Measurements from ENCODE around the gene ITGA6. TPM values are rescaled to one million over a fixed set of nuclear protein-coding genes. Genes with fewer than 3 reads are reported as not detected.
A peak's percentile ranks its signal among the peaks of the same experiment; 100 is the strongest.

Gene ITGA6
- total RNA-seq, 1 experiment from 2014 or later, result 22.2 TPM

GRCh38 chr2:172412984-172413492 is 14.3 kb upstream of the ITGA6 start:
- in situ Hi-C loops (cut with HindIII; ENCODE audit: low pct_unique_long_range_greater_than_20kb, low sequenced_read_pairs), result no loop called here
- DNase-seq (ENCODE audit: low read depth), result no peak

- in situ Hi-C loops (cut with HindIII; ENCODE audit: low pct_unique_long_range_greater_than_20kb, low sequenced_read_pairs), result no loop called here
- DNase-seq (ENCODE audit: low read depth), result no peak
These were observed 12.1 kb upstream of the ITGA6 start for GRCh38 chr2:172415157-172415864.

GRCh38 chr2:172415865-172416183 is 11.6 kb upstream of the ITGA6 start:
- in situ Hi-C loops (cut with HindIII; ENCODE audit: low pct_unique_long_range_greater_than_20kb, low sequenced_read_pairs), result no loop called here
- DNase-seq (ENCODE audit: low read depth), result no peak

DNA sequence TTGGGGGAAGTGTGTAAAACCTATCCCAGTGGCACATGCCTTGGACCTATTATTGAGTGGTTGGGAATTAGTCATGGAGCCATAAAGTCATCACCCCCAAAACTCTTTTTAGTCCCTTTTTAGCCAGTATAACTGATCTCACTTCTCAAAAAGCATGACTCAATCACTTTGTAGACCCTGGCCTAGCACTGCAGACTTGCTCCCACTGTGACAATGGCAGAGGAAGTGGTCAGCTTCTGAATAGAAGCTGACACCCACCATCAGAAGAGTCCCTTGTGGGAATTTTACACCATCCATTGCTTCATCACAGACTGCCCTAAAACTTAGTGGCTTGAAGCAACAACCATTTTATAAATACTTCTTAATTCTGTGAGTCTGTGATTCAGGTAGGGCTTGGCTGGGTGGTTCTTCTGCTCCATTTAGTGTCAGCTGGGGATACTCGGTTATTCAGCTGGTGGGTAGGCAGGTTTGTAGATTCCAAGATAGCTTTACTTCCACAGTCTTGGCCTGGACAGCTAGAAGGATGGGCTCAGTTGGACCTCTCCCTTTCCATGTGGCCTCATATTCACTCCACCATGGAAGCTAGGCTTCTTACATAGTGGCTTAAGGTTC is 10.8 kb upstream of the ITGA6 start:
- in situ Hi-C loops (cut with HindIII; ENCODE audit: low pct_unique_long_range_greater_than_20kb, low sequenced_read_pairs), result no loop called here

GRCh38 chr2:172420216-172420615 is 7.2 kb upstream of the ITGA6 start:
- in situ Hi-C loops (cut with HindIII; ENCODE audit: low pct_unique_long_range_greater_than_20kb, low sequenced_read_pairs), result no loop called here
- no peak for DNase-seq (ENCODE audit: low read depth)

More for the DNA sequence above, 10.8 kb upstream of the ITGA6 start:
- no peak for DNase-seq (ENCODE audit: low read depth)

GRCh38 chr2:172423160-172423559 is 4.2 kb upstream of the ITGA6 start:
- in situ Hi-C loops (cut with HindIII; ENCODE audit: low pct_unique_long_range_greater_than_20kb, low sequenced_read_pairs), result no loop called here
- no peak for DNase-seq (ENCODE audit: low read depth)

DNA sequence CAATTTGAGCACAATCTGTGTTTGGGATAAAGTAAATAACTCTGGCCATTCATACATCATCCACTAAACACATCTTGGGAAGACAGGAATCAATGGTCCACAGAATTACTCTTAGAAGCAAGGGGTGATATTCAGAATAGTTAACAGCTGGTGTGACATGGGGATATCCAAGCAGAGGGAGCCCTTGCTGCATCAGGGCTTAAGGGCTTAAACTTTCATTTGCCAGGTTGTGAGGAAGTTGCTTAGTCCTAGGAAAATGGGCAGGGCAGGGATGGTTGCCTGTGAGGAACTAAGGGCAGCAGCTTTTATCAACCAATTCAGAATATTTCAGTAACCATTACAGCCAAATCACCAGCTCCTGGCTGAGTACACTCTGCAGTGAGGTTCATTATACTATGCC is 2.0 kb upstream of the ITGA6 start:
- in situ Hi-C loops (cut with HindIII; ENCODE audit: low pct_unique_long_range_greater_than_20kb, low sequenced_read_pairs), result no loop called here
- no peak for DNase-seq (ENCODE audit: low read depth)

- in situ Hi-C loops (cut with HindIII; ENCODE audit: low pct_unique_long_range_greater_than_20kb, low sequenced_read_pairs), result no loop called here
- DNase-seq (ENCODE audit: low read depth), result no peak
These were observed 641 bp upstream of the ITGA6 start for GRCh38 chr2:172426635-172427255.

GRCh38 chr2:172427990-172428831 is 825 bp downstream of the ITGA6 start:
- peak; percentile 25 for DNase-seq (ENCODE audit: low read depth)
- in situ Hi-C loops (cut with HindIII; ENCODE audit: low pct_unique_long_range_greater_than_20kb, low sequenced_read_pairs), result no loop called here

DNA sequence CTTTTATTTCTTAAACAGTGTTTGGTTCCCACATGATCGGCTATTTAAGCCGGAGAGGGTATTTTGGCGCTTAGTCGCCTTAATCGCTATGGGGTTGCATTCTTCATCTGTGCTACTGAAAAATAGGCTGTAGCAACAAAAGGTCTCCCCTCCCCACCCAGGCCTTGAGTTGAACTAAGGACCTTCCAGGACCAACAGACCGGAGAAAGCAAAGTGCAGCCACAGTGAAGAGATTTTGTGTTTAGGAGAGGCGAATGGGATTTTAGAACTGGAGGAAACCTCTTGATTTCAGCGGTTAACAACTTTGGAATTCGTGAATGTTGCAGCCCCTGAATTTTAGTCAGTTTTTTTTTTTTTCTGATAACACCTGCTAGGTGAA is 1.4 kb downstream of the ITGA6 start:
- in situ Hi-C loops (cut with HindIII; ENCODE audit: low pct_unique_long_range_greater_than_20kb, low sequenced_read_pairs), result no loop called here
- no peak for DNase-seq (ENCODE audit: low read depth)

DNA sequence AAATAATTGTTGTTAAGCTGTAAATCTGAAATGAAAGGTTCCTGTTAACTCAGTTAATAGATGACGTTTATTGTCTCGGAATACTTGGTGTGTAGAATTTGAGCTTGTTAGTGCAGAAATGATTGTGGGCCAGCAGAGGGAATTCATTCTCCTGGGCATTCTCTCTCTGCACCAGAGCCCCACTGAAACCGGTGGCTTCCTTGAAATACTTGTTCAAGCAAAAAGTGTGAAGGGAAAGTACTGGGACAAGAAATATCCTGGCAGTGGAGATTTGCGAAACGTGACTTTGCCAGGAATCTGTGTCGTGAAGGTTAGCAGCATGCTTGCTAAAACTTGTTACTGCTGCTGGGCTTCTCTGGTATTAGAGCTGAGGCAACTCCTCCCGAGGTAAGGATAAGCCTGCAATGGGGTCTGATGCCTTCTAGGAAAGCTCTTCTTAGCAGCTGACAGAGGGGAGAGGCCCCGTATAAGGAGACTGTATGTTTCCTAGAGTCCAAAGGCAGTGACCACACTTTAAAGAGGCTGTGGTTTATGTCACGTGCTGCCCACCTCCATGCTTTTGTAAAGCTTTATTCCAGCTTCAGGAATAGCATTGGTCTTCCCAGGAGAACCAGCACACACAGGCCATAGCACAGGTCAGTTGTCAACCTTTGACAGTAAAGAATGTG is 2.0 kb downstream of the ITGA6 start:
- no peak for DNase-seq (ENCODE audit: low read depth)
- in situ Hi-C loops (cut with HindIII; ENCODE audit: low pct_unique_long_range_greater_than_20kb, low sequenced_read_pairs), result no loop called here

DNA sequence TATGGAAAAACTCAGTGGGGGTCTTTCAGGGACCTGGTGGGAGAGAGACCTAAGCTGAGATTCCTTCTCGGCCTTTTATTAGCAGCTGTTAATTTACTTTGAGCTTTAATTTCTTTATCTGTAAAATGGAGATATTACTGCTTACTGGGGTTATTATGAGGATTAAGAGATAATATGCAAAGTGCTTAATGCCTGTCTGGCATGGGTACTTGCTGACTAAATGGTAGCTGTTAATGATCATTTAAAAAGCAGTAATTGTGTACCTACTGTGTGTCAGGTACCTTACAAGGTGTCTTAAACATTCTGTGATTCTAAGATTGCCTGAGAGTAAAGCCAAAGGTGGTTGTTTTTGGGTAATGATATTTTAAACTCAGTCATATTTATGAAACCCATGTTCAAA is 2.6 kb downstream of the ITGA6 start:
- in situ Hi-C loops (cut with HindIII; ENCODE audit: low pct_unique_long_range_greater_than_20kb, low sequenced_read_pairs), result no loop called here
- no peak for DNase-seq (ENCODE audit: low read depth)

DNA sequence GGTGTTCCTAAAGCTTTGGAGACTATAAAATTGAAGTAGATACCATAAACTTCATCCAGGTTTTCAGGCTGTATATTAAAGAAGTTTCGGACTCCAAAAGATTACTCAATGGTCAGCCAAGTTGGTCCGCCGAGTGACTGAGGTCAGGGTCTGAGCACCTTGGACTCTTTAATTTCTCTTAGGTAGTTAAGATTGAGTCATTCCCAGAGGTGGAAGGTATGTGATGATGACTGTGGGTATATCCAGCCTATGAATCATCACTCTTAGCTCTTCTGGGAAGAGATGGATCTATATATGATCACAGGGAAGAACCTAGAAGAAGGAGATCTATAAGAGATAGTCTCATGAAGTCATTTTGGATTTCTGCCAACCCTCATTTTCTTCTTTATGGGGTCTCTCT is 3.3 kb downstream of the ITGA6 start:
- in situ Hi-C loops (cut with HindIII; ENCODE audit: low pct_unique_long_range_greater_than_20kb, low sequenced_read_pairs), result no loop called here
- DNase-seq (ENCODE audit: low read depth), result no peak

DNA sequence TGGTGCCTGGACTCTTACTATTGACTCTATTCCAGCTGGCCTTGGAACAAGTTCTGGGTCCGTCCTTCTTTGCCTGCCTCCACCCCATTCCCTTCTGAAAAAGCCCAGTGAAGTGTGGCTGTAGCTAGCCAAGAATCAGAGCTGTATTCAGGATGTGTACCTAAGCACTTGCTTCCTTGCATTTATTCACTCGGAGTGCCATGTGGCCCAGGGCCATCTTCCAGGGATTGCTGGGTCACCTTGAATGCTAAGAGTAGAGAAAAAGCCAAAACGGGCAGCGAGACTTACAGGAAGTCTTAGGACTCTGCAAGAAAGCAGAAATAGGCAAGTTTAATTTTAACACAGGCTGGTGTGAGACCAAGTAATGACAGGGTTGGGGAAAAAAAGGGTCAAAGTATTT is 4.1 kb downstream of the ITGA6 start:
- DNase-seq (ENCODE audit: low read depth), result no peak
- in situ Hi-C loops (cut with HindIII; ENCODE audit: low pct_unique_long_range_greater_than_20kb, low sequenced_read_pairs), result no loop called here

GRCh38 chr2:172431993-172432392 is 4.6 kb downstream of the ITGA6 start:
- in situ Hi-C loops (cut with HindIII; ENCODE audit: low pct_unique_long_range_greater_than_20kb, low sequenced_read_pairs), result no loop called here
- DNase-seq (ENCODE audit: low read depth), result no peak

DNA sequence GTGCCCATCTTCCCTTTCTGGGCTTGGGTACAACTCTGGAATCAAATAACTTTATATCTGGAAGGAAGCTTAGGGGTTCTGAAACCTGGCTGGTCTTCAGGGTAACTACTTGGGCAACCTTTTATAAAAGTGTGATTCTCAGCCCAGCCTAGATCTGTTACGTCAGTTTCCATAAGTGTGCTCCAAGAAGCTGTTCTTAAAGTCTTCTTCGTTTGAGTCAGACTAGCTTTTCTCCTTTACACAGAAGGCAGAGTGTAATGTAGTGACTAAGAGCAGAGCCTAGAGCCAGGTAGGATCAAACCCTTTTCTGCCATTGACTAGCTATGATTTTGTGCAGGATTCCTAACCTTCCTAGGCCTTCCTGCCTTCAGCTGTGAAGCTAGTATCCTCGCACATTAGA is 5.8 kb downstream of the ITGA6 start:
- in situ Hi-C loops (cut with HindIII; ENCODE audit: low pct_unique_long_range_greater_than_20kb, low sequenced_read_pairs), result no loop called here
- DNase-seq (ENCODE audit: low read depth), result no peak

- in situ Hi-C loops (cut with HindIII; ENCODE audit: low pct_unique_long_range_greater_than_20kb, low sequenced_read_pairs), result no loop called here
- peak; percentile 21 for DNase-seq (ENCODE audit: low read depth)
These were observed 7.6 kb downstream of the ITGA6 start for GRCh38 chr2:172434821-172435605.

- no peak for DNase-seq (ENCODE audit: low read depth)
- in situ Hi-C loops (cut with HindIII; ENCODE audit: low pct_unique_long_range_greater_than_20kb, low sequenced_read_pairs), result no loop called here
These were observed 8.2 kb downstream of the ITGA6 start for GRCh38 chr2:172435606-172435911.

All from Caki2 (cell line).